SK-N-SH (cell line): Measurements from ENCODE around the gene SYNPO2.

ENCODE experiments used
- NFIC ChIP-seq: IDR thresholded peaks from 2 replicates; pipeline ENCODE4 v1.4.0; 2012; ENCODE audit warnings: borderline replicate concordance
- TF ChIP-seq, protein P1 (sequence below): fragments of 200-600 bp; sonication (generic); IDR thresholded peaks from 2 replicates; pipeline ENCODE4 v1.6.1; 2017; ENCODE audit warnings: antibody characterized with exemption, mild to moderate bottlenecking, moderate library complexity

GRCh38 chr4:119020158-119020557 lies 131.5 kb downstream of the SYNPO2 start:
- TF ChIP-seq, protein P1, sequence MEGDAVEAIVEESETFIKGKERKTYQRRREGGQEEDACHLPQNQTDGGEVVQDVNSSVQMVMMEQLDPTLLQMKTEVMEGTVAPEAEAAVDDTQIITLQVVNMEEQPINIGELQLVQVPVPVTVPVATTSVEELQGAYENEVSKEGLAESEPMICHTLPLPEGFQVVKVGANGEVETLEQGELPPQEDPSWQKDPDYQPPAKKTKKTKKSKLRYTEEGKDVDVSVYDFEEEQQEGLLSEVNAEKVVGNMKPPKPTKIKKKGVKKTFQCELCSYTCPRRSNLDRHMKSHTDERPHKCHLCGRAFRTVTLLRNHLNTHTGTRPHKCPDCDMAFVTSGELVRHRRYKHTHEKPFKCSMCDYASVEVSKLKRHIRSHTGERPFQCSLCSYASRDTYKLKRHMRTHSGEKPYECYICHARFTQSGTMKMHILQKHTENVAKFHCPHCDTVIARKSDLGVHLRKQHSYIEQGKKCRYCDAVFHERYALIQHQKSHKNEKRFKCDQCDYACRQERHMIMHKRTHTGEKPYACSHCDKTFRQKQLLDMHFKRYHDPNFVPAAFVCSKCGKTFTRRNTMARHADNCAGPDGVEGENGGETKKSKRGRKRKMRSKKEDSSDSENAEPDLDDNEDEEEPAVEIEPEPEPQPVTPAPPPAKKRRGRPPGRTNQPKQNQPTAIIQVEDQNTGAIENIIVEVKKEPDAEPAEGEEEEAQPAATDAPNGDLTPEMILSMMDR = no peak
- no peak for TF ChIP-seq NFIC
